Ascending aorta (tissue), 2 donors: ENCODE data around the gene HTATSF1. TPM values are rescaled to one million over a fixed set of nuclear protein-coding genes. Genes with fewer than 3 reads are reported as not detected.

Experiments
- DNase-seq, 2 donors: peaks; one replicate each; pipeline ENCODE4 v3.0.0-alpha.2; 2019; ENCODE audit warnings: low spot score in 2 of 2
- H3K27ac ChIP-seq, 2 donors: fragments of 200-600 bp; sonication (generic); one replicate each; pipeline ENCODE4 v1.5.1; 2016 to 2017; ENCODE audit warnings: mild to moderate bottlenecking in 1 of 2
- H3K27me3 ChIP-seq: fragments of 200-600 bp; sonication (generic); one replicate; pipeline ENCODE4 v1.5.1; 2017
- H3K36me3 ChIP-seq, 2 donors: fragments of 200-600 bp; sonication (generic); one replicate each; pipeline ENCODE4 v1.5.1; 2016
- H3K4me1 ChIP-seq, 2 donors: fragments of 200-600 bp; sonication (generic); one replicate each; pipeline ENCODE4 v1.5.1; 2016 to 2017; ENCODE audit warnings: mild to moderate bottlenecking in 1 of 2
- H3K4me3 ChIP-seq, 2 donors: fragments of 200-600 bp; sonication (generic); one replicate each; pipeline ENCODE4 v1.5.1; 2016 to 2017; ENCODE audit warnings: mild to moderate bottlenecking in 1 of 2
- H3K9me3 ChIP-seq, 2 donors: fragments of 200-600 bp; sonication (generic); one replicate each; pipeline ENCODE4 v1.5.1; 2016
- CTCF ChIP-seq, 3 experiments: fragments of 200-600 bp in 2 of 3; fragments of 450-650 bp in 1 of 3; sonication (generic) in 2 of 3; IDR thresholded peaks; one replicate each; pipeline ENCODE4 v1.5.1; 2016 to 2019; ENCODE audit warnings: antibody characterized with exemption in 3 of 3, mild to moderate bottlenecking in 1 of 3, moderate library complexity in 1 of 3
- intact Hi-C: fragments of 100-400 bp; cut with DNase I; formaldehyde crosslinking; loops from one replicate; pipeline ENCODE4 v1.15.1; 2023
- total RNA-seq: library from RNA; depleted of rRNA; stranded (reverse); fragments of >200 nt; gene quantifications from one replicate; pipeline ENCODE4 v1.1.0, GENCODE V29; 2016

HTATSF1 gene
- total RNA-seq, result 3.7 TPM

- H3K4me1 ChIP-seq, result no peaks in the 10 kb centered on the region
- no peak for DNase-seq
- intact Hi-C loops, result loop anchor here (5.0 to 10.0 kb wide), 5 partner anchors 230 to 525 kb away; partner anchors contain the start of gene MMGT1
- TF ChIP-seq CTCF (IDR thresholded peaks at IDR 0.05), result no peak
- H3K27me3 ChIP-seq, result no peaks in the 10 kb centered on the region
- H3K27ac ChIP-seq, result peak within 1 kb of the TSS; percentile 86 to 93
- no peaks in the 10 kb centered on the region for H3K9me3 ChIP-seq
- H3K36me3 ChIP-seq, result peaks cover 0 to 14% of the 10 kb centered on the region in 2 donors
- peak within 1 kb of the TSS; percentile 58 to 75 for H3K4me3 ChIP-seq
Observed at GRCh38 chrX:136497556-136498052, at the start of gene HTATSF1. HTATSF1 (plus strand) TSS chrX:136497592; CDS start chrX:136497685, 93 bp downstream.

- intact Hi-C loops, result no loop called here
- Histone ChIP-seq H3K36me3 (no peaks in the 10 kb centered on the region), H3K27me3 (no peaks in the 10 kb centered on the region), H3K9me3 (no peaks in the 10 kb centered on the region), H3K27ac (no peak overlapping the region), H3K4me3 (no peak overlapping the region), H3K4me1 (no peaks in the 10 kb centered on the region)
- DNase-seq, result no peak
- TF ChIP-seq CTCF (IDR thresholded peaks at IDR 0.05), result no peak
Observed at GRCh38 chrX:136447968-136448367, 49.4 kb upstream of the HTATSF1 start.

GRCh38 chrX:136450050-136450830, 47.2 kb upstream of the HTATSF1 start:
- no peaks in the 10 kb centered on the region for H3K36me3 ChIP-seq
- no peaks in the 10 kb centered on the region for H3K9me3 ChIP-seq
- no peak overlapping the region for H3K4me3 ChIP-seq
- intact Hi-C loops, result no loop called here
- no peak for TF ChIP-seq CTCF (IDR thresholded peaks at IDR 0.05)
- H3K27ac ChIP-seq, result no peak overlapping the region
- H3K27me3 ChIP-seq, result no peaks in the 10 kb centered on the region
- H3K4me1 ChIP-seq, result no peaks in the 10 kb centered on the region
- no peak for DNase-seq

- no peak for DNase-seq
- no peak for TF ChIP-seq CTCF (IDR thresholded peaks at IDR 0.05)
Observed at GRCh38 chrX:136452614-136453013, 44.8 kb upstream of the HTATSF1 start.

GRCh38 chrX:136453114-136453513, 44.3 kb upstream of the HTATSF1 start:
- intact Hi-C loops, result no loop called here
- H3K4me1 ChIP-seq, result no peaks in the 10 kb centered on the region
- no peak for TF ChIP-seq CTCF (IDR thresholded peaks at IDR 0.05)
- H3K36me3 ChIP-seq, result no peaks in the 10 kb centered on the region
- H3K27me3 ChIP-seq, result no peaks in the 10 kb centered on the region
- H3K27ac ChIP-seq, result no peak overlapping the region
- H3K4me3 ChIP-seq, result no peak overlapping the region
- no peak for DNase-seq
- no peaks in the 10 kb centered on the region for H3K9me3 ChIP-seq

More at GRCh38 chrX:136452614-136453013, 44.8 kb upstream of the HTATSF1 start:
- H3K36me3 ChIP-seq, result no peaks in the 10 kb centered on the region
- H3K27ac ChIP-seq, result no peak overlapping the region
- H3K4me3 ChIP-seq, result no peak overlapping the region
- no peaks in the 10 kb centered on the region for H3K27me3 ChIP-seq
- H3K9me3 ChIP-seq, result no peaks in the 10 kb centered on the region
- H3K4me1 ChIP-seq, result no peaks in the 10 kb centered on the region
- intact Hi-C loops, result no loop called here
